H9 (cell line): ENCODE data around the gene SNX12. TPM values are rescaled to one million over a fixed set of nuclear protein-coding genes. Genes with fewer than 3 reads are reported as not detected.

Experiments
- DNase-seq: peaks from one replicate; pipeline ENCODE4 v3.0.0-alpha.2; 2017
- H2AFZ ChIP-seq: one replicate; pipeline ENCODE4 v1.6.1; 2013; ENCODE audit warnings: mild to moderate bottlenecking, low read length, control low read depth, moderate library complexity
- H2AK5ac ChIP-seq: 2 replicates; pipeline ENCODE4 v1.6.1; 2013; ENCODE audit warnings: low read length, control low read depth, mixed read lengths; ENCODE audit not compliant: insufficient read length
- H2BK120ac ChIP-seq: one replicate; pipeline ENCODE4 v1.6.1; 2013; ENCODE audit warnings: low read depth, mild to moderate bottlenecking, low read length, control low read depth, inconsistent platforms; ENCODE audit not compliant: poor library complexity, severe bottlenecking
- H2BK12ac ChIP-seq: 2 replicates; pipeline ENCODE4 v1.6.1; 2013; ENCODE audit warnings: low read length, control low read depth, mixed read lengths, low read depth; ENCODE audit not compliant: insufficient read length
- H2BK15ac ChIP-seq: 2 replicates; pipeline ENCODE4 v1.6.1; 2013; ENCODE audit warnings: low read depth, low read length, control low read depth
- H2BK20ac ChIP-seq: one replicate; pipeline ENCODE4 v1.6.1; 2013; ENCODE audit warnings: low read depth, mild to moderate bottlenecking, low read length, control low read depth, inconsistent platforms; ENCODE audit not compliant: poor library complexity, severe bottlenecking
- H2BK5ac ChIP-seq: 2 replicates; pipeline ENCODE4 v1.6.1; 2013; ENCODE audit warnings: low read length, control low read depth, mixed read lengths; ENCODE audit not compliant: insufficient read length
- H3K14ac ChIP-seq: 2 replicates; pipeline ENCODE4 v1.6.1; 2013; ENCODE audit warnings: low read length, control low read depth; ENCODE audit not compliant: insufficient read depth
- H3K18ac ChIP-seq: 2 replicates; pipeline ENCODE4 v1.6.1; 2013; ENCODE audit warnings: low read depth, mild to moderate bottlenecking, mixed read lengths, low read length, control low read depth; ENCODE audit not compliant: insufficient read length
- H3K23ac ChIP-seq: 2 replicates; pipeline ENCODE4 v1.6.1; 2013; ENCODE audit warnings: low read length, control low read depth, mixed read lengths, low read depth; ENCODE audit not compliant: insufficient read length
- H3K23me2 ChIP-seq: 2 replicates; pipeline ENCODE4 v1.6.1; 2013; ENCODE audit warnings: low read depth, mild to moderate bottlenecking, mixed read lengths, low read length, control low read depth; ENCODE audit not compliant: insufficient read length, poor library complexity, severe bottlenecking
- H3K27ac ChIP-seq: 2 replicates; pipeline ENCODE4 v1.5.1; 2013; ENCODE audit warnings: low read length, control low read depth, mixed read lengths, low read depth; ENCODE audit not compliant: insufficient read length
- H3K27me3 ChIP-seq: 2 replicates; pipeline ENCODE4 v1.6.1; 2013; ENCODE audit warnings: low read length, control low read depth, inconsistent platforms; ENCODE audit not compliant: insufficient read depth
- H3K4ac ChIP-seq: 2 replicates; pipeline ENCODE4 v1.6.1; 2013; ENCODE audit warnings: low read depth, mild to moderate bottlenecking, control low read depth, inconsistent platforms, low read length, moderate library complexity
- H3K4me1 ChIP-seq: 2 replicates; pipeline ENCODE4 v1.6.1; 2013; ENCODE audit warnings: low read length, control low read depth, inconsistent platforms; ENCODE audit not compliant: insufficient read depth
- H3K4me2 ChIP-seq: 2 replicates; pipeline ENCODE4 v1.6.1; 2013; ENCODE audit warnings: low read length, control low read depth, mixed read lengths; ENCODE audit not compliant: insufficient read length, insufficient read depth
- H3K56ac ChIP-seq: 2 replicates; pipeline ENCODE4 v1.6.1; 2013; ENCODE audit warnings: low read depth, mild to moderate bottlenecking, mixed read lengths, low read length, control low read depth; ENCODE audit not compliant: insufficient read length
- H3K79me1 ChIP-seq: 2 replicates; pipeline ENCODE4 v1.6.1; 2013; ENCODE audit warnings: low read depth, mild to moderate bottlenecking, moderate library complexity, low read length, control low read depth, inconsistent platforms; ENCODE audit not compliant: insufficient read depth, poor library complexity, severe bottlenecking
- H3K79me2 ChIP-seq: 2 replicates; pipeline ENCODE4 v1.6.1; 2013; ENCODE audit warnings: low read length, control low read depth, inconsistent platforms; ENCODE audit not compliant: insufficient read depth
- H3K9ac ChIP-seq: 2 replicates; pipeline ENCODE4 v1.6.1; 2013; ENCODE audit warnings: low read length, control low read depth, mixed read lengths; ENCODE audit not compliant: insufficient read length; ENCODE audit errors: extremely low read depth
- H3K9me3 ChIP-seq: one replicate; pipeline ENCODE4 v1.6.1; 2013; ENCODE audit warnings: low read depth, low read length, inconsistent platforms; ENCODE audit not compliant: control insufficient read depth
- H3T11ph ChIP-seq: one replicate; pipeline ENCODE4 v1.6.1; 2013; ENCODE audit warnings: mild to moderate bottlenecking, low read length, control low read depth, inconsistent platforms
- H4K20me1 ChIP-seq: one replicate; pipeline ENCODE4 v1.6.1; 2013; ENCODE audit not compliant: control insufficient read depth, insufficient read length, insufficient read depth
- H4K5ac ChIP-seq: 2 replicates; pipeline ENCODE4 v1.6.1; 2013; ENCODE audit warnings: low read depth, mild to moderate bottlenecking, mixed read lengths, low read length, control low read depth; ENCODE audit not compliant: insufficient read length
- H4K8ac ChIP-seq: replicated peaks from 2 replicates; pipeline ENCODE4 v1.6.1; 2013; ENCODE audit warnings: low read length, control low read depth, mixed read lengths, low read depth; ENCODE audit not compliant: insufficient read length
- H4K91ac ChIP-seq: 2 replicates; pipeline ENCODE4 v1.6.1; 2013; ENCODE audit warnings: low read depth, mild to moderate bottlenecking, moderate library complexity, mixed read lengths, low read length, control low read depth; ENCODE audit not compliant: insufficient read length
- H3K27ac Mint-ChIP-seq, 3 experiments: 2 replicates in 2 of 3; 3 replicates in 1 of 3; pipeline ENCODE4 v1.8.0; 2020 to 2021; ENCODE audit warnings: mixed read lengths in 3 of 3, mild to moderate bottlenecking in 1 of 3, moderate library complexity in 1 of 3
- H3K27me3 Mint-ChIP-seq: 2 replicates; pipeline ENCODE4 v1.8.0; 2021; ENCODE audit warnings: low read depth, mild to moderate bottlenecking, moderate library complexity, mixed read lengths
- H3K36me3 Mint-ChIP-seq, 3 experiments: 2 replicates in 2 of 3; 3 replicates in 1 of 3; pipeline ENCODE4 v1.8.0; 2020 to 2021; ENCODE audit warnings: low read depth in 3 of 3, mixed read lengths in 3 of 3; ENCODE audit not compliant: insufficient read depth in 1 of 3
- H3K4me1 Mint-ChIP-seq, 2 experiments: 2 replicates each; pipeline ENCODE4 v1.8.0; 2020; ENCODE audit warnings: mixed read lengths in 2 of 2
- H3K4me3 Mint-ChIP-seq, 2 experiments: 2 replicates in 1 of 2; 3 replicates in 1 of 2; pipeline ENCODE4 v1.8.0; 2020 to 2021; ENCODE audit warnings: mild to moderate bottlenecking in 2 of 2, mixed read lengths in 2 of 2, moderate library complexity in 1 of 2
- H3K9me3 Mint-ChIP-seq, 2 experiments: 2 replicates in 1 of 2; 3 replicates in 1 of 2; pipeline ENCODE4 v1.8.0; 2020; ENCODE audit warnings: mild to moderate bottlenecking in 2 of 2, mixed read lengths in 2 of 2, moderate library complexity in 1 of 2
- CTCF ChIP-seq: fragments of 200-600 bp; sonication (generic); conservative IDR thresholded peaks from 3 replicates; pipeline ENCODE4 v1.8.0; 2021; ENCODE audit warnings: antibody characterized with exemption, mild to moderate bottlenecking
- WGBS: extraction: QIAGEN DNeasy Blood & Tissue Kit; methylation state at CpG from one replicate; pipeline ENCODE4 v1.1.7; 2013; ENCODE audit warnings: missing lambda C conversion rate, low lambda C conversion rate, mixed read lengths; ENCODE audit not compliant: insufficient read length; ENCODE audit errors: extremely low coverage; 5-methylcytosine and 5-hydroxymethylcytosine counted together
- total RNA-seq: library from RNA; stranded (reverse); gene quantifications from 2 replicates; pipeline ENCODE4 v1.2.1, GENCODE V29; 2021

Gene SNX12
- total RNA-seq, 1 experiment from 2014 or later, result 69.1 TPM

GRCh38 chrX:71095033-71095432, 26.9 kb upstream of the SNX12 start:
- H3K27me3 ChIP-seq, result no peaks in the 10 kb centered on the region; the same call in 1 of the 2 replicates
- no peak overlapping the region for H3K23ac ChIP-seq
- H3K4me1 ChIP-seq, result peaks cover 3% of the 10 kb centered on the region; the same call in 1 of the 2 replicates
- H3K9me3 ChIP-seq, result peaks cover 21% of the 10 kb centered on the region
- H3K14ac ChIP-seq, result no peak overlapping the region
- peak overlapping the region; percentile 70 for H3K9ac ChIP-seq
- no peak overlapping the region for H3T11ph ChIP-seq
- no peak overlapping the region for H2BK5ac ChIP-seq
- Mint-ChIP-seq H3K9me3 (peaks cover 63 to 68% of the 10 kb centered on the region in 2 experiments), H3K4me3 (peak overlapping the region; percentile 85 to 91), H3K4me1 (peaks cover 22 to 27% of the 10 kb centered on the region in 2 experiments), H3K36me3 (peaks cover 0 to 7% (median 0%) of the 10 kb centered on the region in 3 experiments; a peak in 2 of 7 replicates), H3K27ac (no peak overlapping the region), H3K27me3 (peaks cover 37% of the 10 kb centered on the region)
- no peak overlapping the region for H2AK5ac ChIP-seq
- H2AFZ ChIP-seq, result no peak overlapping the region
- H3K4me2 ChIP-seq, result peak overlapping the region; percentile 59
- H3K18ac ChIP-seq, result no peak overlapping the region
- peaks cover 7% of the 10 kb centered on the region for H3K23me2 ChIP-seq
- H3K27ac ChIP-seq, result no peak overlapping the region
- H4K5ac ChIP-seq, result no peak overlapping the region
- H4K8ac ChIP-seq, result no peak overlapping the region
- H4K20me1 ChIP-seq, result no peaks in the 10 kb centered on the region
- H2BK20ac ChIP-seq, result no peak overlapping the region
- no peaks in the 10 kb centered on the region for H3K79me1 ChIP-seq
- no peaks in the 10 kb centered on the region for H3K79me2 ChIP-seq
- no peak overlapping the region for H3K56ac ChIP-seq
- no peak overlapping the region for H4K91ac ChIP-seq
- no peak overlapping the region for H3K4ac ChIP-seq
- no peak for DNase-seq
- H2BK120ac ChIP-seq, result no peak overlapping the region
- H2BK15ac ChIP-seq, result no peak overlapping the region
- WGBS, result no CpG with 5 or more reads among the region's 6 CpGs
- no peak overlapping the region for H2BK12ac ChIP-seq
- TF ChIP-seq CTCF, result no peak
